PFSK-1 (cell line): ENCODE data around the gene C1orf21.

Source experiments
- FOXP2 ChIP-seq: optimal IDR thresholded peaks from 2 replicates; pipeline ENCODE3; 2011; ENCODE audit warnings: borderline replicate concordance, control low read depth, inconsistent platforms; ENCODE audit not compliant: insufficient read depth; ENCODE audit errors: extremely low read length, extremely low read depth
- POLR2AphosphoS5 ChIP-seq: IDR thresholded peaks from 2 replicates; pipeline ENCODE4 v1.6.1; 2012; ENCODE audit warnings: low read depth, mild to moderate bottlenecking, control low read depth, low read length, moderate library complexity
- REST ChIP-seq, 2 experiments: IDR thresholded peaks; 2 replicates each; pipeline versions ENCODE4 v1.6.1 to v1.8.0; 2011 to 2012; ENCODE audit warnings: low read depth in 2 of 2, low read length in 2 of 2, control low read depth in 1 of 2, inconsistent platforms in 1 of 2, mild to moderate bottlenecking in 1 of 2, moderate library complexity in 1 of 2; ENCODE audit not compliant: insufficient read depth in 1 of 2
- SIN3A ChIP-seq: IDR thresholded peaks from 2 replicates; pipeline ENCODE4 v1.6.1; 2012; ENCODE audit warnings: mild to moderate bottlenecking, low read length, moderate library complexity, borderline replicate concordance; ENCODE audit not compliant: insufficient read depth
- TAF1 ChIP-seq: IDR thresholded peaks from 2 replicates; pipeline ENCODE4 v1.6.1; 2012; ENCODE audit warnings: low read length, control low read depth, borderline replicate concordance; ENCODE audit not compliant: insufficient read depth

The C1orf21 gene

GRCh38 chr1:184503221-184503749 lies 116.5 kb downstream of the C1orf21 start:
- TF ChIP-seq TAF1 (no peak), POLR2AphosphoS5 (no peak), FOXP2 (no peak), SIN3A (no peak), REST (IDR thresholded peaks at IDR 0.05; ENCODE audit: insufficient read depth in 1 of 2, low read depth in 2 of 2, low read length in 2 of 2) (no peak)

- TF ChIP-seq REST (IDR thresholded peaks at IDR 0.05; ENCODE audit: insufficient read depth in 1 of 2, low read depth in 2 of 2, low read length in 2 of 2) (no peak), FOXP2 (no peak), TAF1 (no peak), POLR2AphosphoS5 (no peak)
Observed at GRCh38 chr1:184504040-184504954, 117.5 kb downstream of the C1orf21 start.

- no peak for TF ChIP-seq POLR2AphosphoS5
- no peak for TF ChIP-seq TAF1
- no peak for TF ChIP-seq SIN3A
- TF ChIP-seq REST (IDR thresholded peaks at IDR 0.05; ENCODE audit: insufficient read depth in 1 of 2, low read depth in 2 of 2, low read length in 2 of 2), result no peak
- no peak for TF ChIP-seq FOXP2
Observed at GRCh38 chr1:184504955-184505338, 118.1 kb downstream of the C1orf21 start.

GRCh38 chr1:184506481-184506880 lies 119.7 kb downstream of the C1orf21 start:
- TF ChIP-seq SIN3A (no peak), REST (IDR thresholded peaks at IDR 0.05; ENCODE audit: insufficient read depth in 1 of 2, low read depth in 2 of 2, low read length in 2 of 2) (no peak), POLR2AphosphoS5 (no peak), TAF1 (no peak), FOXP2 (no peak)
